ENCODE results near the gene ACIN1. TPM values are rescaled to one million over a fixed set of nuclear protein-coding genes. Genes with fewer than 3 reads are reported as not detected.

Gene ACIN1
- total RNA-seq, 6 donors from 2014 or later: 91.1 to 350 (median 139) TPM

GRCh38 chr14:23049011-23049410 is 45.9 kb downstream of the ACIN1 start:
- H3K36me3 ChIP-seq: no peaks in the 10 kb centered on the region
- 92 to 96% methylated on average over 5 to 9 of the region's 9 CpGs for WGBS, 2 donors
- H3K4me3 ChIP-seq: no peak overlapping the region
- peaks cover 5 to 20% (median 14%) of the 10 kb centered on the region in 4 donors for H3K4me1 ChIP-seq
- no peak for TF ChIP-seq POLR2A (IDR thresholded peaks at IDR 0.05)
- TF ChIP-seq, protein P1, sequence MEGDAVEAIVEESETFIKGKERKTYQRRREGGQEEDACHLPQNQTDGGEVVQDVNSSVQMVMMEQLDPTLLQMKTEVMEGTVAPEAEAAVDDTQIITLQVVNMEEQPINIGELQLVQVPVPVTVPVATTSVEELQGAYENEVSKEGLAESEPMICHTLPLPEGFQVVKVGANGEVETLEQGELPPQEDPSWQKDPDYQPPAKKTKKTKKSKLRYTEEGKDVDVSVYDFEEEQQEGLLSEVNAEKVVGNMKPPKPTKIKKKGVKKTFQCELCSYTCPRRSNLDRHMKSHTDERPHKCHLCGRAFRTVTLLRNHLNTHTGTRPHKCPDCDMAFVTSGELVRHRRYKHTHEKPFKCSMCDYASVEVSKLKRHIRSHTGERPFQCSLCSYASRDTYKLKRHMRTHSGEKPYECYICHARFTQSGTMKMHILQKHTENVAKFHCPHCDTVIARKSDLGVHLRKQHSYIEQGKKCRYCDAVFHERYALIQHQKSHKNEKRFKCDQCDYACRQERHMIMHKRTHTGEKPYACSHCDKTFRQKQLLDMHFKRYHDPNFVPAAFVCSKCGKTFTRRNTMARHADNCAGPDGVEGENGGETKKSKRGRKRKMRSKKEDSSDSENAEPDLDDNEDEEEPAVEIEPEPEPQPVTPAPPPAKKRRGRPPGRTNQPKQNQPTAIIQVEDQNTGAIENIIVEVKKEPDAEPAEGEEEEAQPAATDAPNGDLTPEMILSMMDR (IDR thresholded peaks at IDR 0.05): no peak
- no peak for TF ChIP-seq EP300 (IDR thresholded peaks at IDR 0.05)
- TF ChIP-seq POLR2AphosphoS5 (IDR thresholded peaks at IDR 0.05): no peak
- no peak overlapping the region for H3K27ac ChIP-seq
- no peaks in the 10 kb centered on the region for H3K27me3 ChIP-seq
- no peak for ATAC-seq (ENCODE audit: low FRiP score in 2 of 2)
- no peaks in the 10 kb centered on the region for H3K9me3 ChIP-seq
- no peak for DNase-seq

- Histone ChIP-seq H3K4me3 (peak overlapping the region in 3 of 4 donors; percentile 1 to 38 (median 1)), H3K9me3 (no peaks in the 10 kb centered on the region), H3K4me1 (peaks cover 5 to 20% (median 14%) of the 10 kb centered on the region in 4 donors), H3K27me3 (no peaks in the 10 kb centered on the region), H3K27ac (peak overlapping the region; percentile 53 to 79 (median 64)), H3K36me3 (no peaks in the 10 kb centered on the region)
- peak in 1 of 2 donors; percentile 82 for DNase-seq
- no peak for TF ChIP-seq EP300 (IDR thresholded peaks at IDR 0.05)
- TF ChIP-seq POLR2A (IDR thresholded peaks at IDR 0.05): no peak
- TF ChIP-seq, protein P1 (IDR thresholded peaks at IDR 0.05): no peak
- TF ChIP-seq POLR2AphosphoS5 (IDR thresholded peaks at IDR 0.05): no peak
- ATAC-seq (ENCODE audit: low FRiP score in 2 of 2): no peak
- 61 to 80% methylated on average over 43 to 60 of the region's 85 CpGs for WGBS, 2 donors
Measured at GRCh38 chr14:23047751-23048693, 46.9 kb downstream of the ACIN1 start.

DNA sequence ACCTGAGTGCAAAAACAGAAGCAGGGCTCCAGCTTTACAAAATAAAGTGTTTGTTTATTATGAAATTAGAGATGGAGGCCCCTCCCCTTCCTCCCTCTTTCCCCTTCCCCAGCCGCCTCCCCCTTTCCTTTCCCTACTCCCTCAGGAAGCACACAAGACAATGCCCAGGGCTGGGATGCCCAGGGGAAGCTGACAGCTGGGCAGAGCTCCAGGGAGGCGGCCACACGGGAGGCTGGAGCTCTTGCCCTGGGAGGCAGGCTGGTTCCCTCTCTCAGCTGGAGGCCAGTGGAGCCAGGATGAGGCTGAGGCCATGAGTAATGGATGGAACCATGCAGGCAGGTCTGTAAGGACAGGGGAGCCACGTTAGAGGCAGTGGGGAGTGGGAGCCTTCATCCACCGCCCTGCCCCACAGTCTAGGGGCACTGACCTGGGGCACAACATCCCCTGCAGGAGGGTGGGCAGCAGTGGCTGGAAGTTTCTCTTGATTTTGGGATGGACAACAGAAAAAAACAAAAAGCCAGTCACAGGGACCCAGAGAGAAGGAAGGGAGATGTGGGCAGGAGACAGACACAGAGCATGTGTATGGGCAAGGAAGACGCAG is 47.8 kb downstream of the ACIN1 start:
- Histone ChIP-seq H3K4me1 (peaks cover 5 to 20% (median 14%) of the 10 kb centered on the region in 4 donors), H3K27me3 (no peaks in the 10 kb centered on the region), H3K27ac (peak overlapping the region; percentile 53 to 79 (median 64)), H3K4me3 (peak overlapping the region in 2 of 4 donors; percentile 1 to 38), H3K9me3 (no peaks in the 10 kb centered on the region), H3K36me3 (no peaks in the 10 kb centered on the region)
- DNase-seq (no peak), ATAC-seq (ENCODE audit: low FRiP score in 2 of 2) (no peak)
- WGBS, 2 donors: 49 to 80% methylated on average over 6 of the region's 6 CpGs
- TF ChIP-seq POLR2AphosphoS5 (IDR thresholded peaks at IDR 0.05): peak in 1 of 2 donors; percentile 33
- TF ChIP-seq, protein P1 (IDR thresholded peaks at IDR 0.05): no peak
- no peak for TF ChIP-seq EP300 (IDR thresholded peaks at IDR 0.05)

DNA sequence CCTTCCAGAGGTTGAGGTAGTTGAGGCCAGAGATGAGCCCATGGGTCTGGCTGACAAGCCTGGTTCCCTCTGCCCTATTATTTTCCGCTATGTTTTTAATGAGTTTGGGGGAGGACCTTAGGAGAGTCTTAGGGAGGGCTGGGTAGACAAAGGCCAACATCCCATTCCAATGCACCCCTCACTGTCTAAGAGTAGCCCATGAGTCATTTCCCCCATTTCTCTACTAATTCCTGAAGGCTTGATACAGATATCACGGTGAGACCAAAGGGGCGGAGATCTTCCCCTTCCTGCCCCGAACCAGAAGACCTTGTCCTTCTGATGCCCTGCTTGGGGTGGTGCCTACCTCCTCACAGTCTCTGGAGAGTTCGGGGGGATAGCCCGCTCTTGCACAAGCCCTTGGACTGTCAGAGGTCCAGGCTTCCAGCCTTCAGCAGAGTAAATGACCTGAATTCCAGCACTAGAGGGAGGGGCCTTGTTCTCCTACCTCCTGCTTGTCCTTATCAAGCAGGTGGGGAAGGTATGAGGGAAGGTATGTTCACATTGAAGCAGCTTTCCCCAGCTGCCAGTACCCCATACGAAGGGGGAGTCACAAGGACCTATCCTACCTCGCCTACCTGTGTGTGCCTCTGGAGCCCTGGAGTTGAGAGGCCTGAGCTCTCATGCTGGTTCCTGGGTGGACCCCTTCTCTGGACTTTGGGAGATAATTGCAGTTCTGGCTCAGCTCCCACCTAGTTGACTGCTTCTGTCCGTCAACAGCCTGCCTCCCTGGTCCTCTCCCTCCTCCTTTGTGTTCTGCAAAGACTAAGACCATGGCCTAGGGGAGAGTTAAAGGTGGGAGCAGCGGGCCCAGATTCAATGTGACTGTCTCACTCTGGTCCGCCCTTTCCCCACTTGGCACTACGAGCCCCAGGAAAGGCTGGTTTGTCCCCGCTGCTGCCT is 49.2 kb downstream of the ACIN1 start:
- no peak for TF ChIP-seq POLR2A (IDR thresholded peaks at IDR 0.05)
- no peaks in the 10 kb centered on the region for H3K9me3 ChIP-seq
- no peak overlapping the region for H3K4me3 ChIP-seq
- no peaks in the 10 kb centered on the region for H3K36me3 ChIP-seq
- no peak for DNase-seq
- peaks cover 5 to 20% (median 14%) of the 10 kb centered on the region in 4 donors for H3K4me1 ChIP-seq
- H3K27me3 ChIP-seq: no peaks in the 10 kb centered on the region
- peak overlapping the region in 3 of 4 donors; percentile 17 to 79 (median 74) for H3K27ac ChIP-seq
- no peak for ATAC-seq (ENCODE audit: low FRiP score in 2 of 2)
- WGBS, 2 donors: 70 to 78% methylated on average over 11 to 13 of the region's 13 CpGs

Measured in upper lobe of left lung (tissue), 6 donors.